Measurements from ENCODE around the gene XRCC1. TPM values are rescaled to one million over a fixed set of nuclear protein-coding genes. Genes with fewer than 3 reads are reported as not detected.
"Not testable (repeated sequence)": the region's sequence is repeated elsewhere in the genome, so short reads cannot be mapped to it uniquely, and the experiment has no call there.

XRCC1 gene
- total RNA-seq, 1 donor from 2014 or later: 17.9 TPM

DNA sequence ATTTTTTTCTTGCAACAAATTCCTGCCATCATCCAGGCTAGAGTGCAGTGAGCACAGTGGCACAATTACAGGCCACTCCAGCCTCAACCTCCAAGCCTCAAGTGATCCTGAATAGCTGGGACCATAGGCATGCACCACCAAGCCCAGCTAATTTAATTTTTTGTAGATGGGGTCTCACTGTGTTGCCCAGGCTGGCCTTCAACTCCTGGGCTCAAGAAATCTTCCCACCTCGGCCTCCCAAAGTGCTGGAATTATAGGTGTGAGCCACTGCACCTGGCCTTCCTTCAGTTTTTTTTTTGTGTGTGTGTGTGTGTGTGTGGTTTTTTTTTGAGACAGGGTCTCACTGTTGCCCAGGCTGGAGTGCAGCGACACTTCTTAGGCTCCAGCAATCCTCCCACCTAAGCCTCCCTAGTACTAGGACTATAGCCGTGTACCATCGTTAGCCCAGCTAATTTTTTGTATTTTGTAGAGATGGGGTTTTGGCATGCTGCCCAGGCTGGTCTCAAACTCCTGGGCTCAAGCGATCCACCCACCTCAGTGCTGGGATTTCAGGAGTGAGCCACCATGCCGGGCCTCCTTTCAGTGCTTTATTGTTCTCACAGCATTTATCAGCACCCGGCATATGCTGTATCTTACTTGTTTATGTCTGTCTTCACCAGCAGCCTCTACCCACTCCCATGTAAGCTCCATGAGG is 30.7 kb upstream of the XRCC1 start:
- no peak for DNase-seq (ENCODE audit: low spot score)
- intact Hi-C loops (cut with DNase I): no loop called here

DNA sequence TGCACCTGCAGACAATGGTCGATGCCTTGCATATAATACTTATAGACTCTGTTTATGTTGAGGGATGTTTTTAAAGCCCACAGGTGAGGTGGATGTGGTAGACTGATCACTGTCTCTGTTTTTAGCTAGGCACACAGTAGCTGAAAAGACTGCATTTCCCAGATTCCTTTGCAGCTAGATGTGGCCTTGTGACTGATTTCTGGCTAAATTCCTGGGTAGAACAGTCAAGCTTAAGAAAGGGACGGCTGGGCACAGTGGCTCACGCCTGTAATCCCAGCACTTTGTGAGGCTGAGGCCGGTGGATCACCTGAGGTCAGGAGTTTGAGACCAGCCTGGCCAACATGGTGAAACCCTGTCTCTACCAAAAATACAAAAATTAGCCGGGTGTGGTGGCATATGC is 25.0 kb upstream of the XRCC1 start:
- DNase-seq (ENCODE audit: low spot score); intact Hi-C loops (cut with DNase I): not testable (repeated sequence)

DNA sequence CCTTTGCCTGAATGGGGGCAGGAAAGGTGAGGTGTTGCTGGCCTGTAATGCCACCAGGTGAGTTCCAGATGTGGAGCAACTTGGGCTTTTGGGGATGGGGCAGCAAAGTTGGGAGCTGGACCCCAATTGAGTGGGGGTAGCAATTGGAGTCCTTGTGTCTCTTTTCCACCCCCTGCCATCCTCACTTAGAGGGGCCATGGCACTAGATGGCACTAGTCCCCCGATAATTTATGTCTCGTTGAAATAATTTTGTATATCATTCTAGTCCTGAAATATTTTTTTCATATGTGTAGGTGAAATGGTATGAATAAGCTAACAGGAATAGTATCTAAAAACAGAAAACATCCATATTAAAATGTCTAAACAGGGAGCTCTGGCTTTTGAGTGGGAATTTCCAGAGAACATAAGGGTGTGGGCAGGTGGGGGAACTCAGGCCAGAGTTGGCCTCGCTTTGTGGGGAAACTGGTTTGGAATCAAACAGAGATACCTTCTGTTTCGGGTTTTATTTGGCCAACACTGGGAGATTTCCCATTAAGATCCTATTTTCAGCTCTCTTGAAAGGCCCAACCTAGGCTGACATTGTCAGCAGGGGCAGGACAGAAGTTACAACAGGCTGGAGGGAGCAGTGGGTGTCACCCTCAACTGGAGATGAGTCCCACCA is 24.4 kb upstream of the XRCC1 start:
- no peak for DNase-seq (ENCODE audit: low spot score)
- intact Hi-C loops (cut with DNase I): no loop called here

DNA sequence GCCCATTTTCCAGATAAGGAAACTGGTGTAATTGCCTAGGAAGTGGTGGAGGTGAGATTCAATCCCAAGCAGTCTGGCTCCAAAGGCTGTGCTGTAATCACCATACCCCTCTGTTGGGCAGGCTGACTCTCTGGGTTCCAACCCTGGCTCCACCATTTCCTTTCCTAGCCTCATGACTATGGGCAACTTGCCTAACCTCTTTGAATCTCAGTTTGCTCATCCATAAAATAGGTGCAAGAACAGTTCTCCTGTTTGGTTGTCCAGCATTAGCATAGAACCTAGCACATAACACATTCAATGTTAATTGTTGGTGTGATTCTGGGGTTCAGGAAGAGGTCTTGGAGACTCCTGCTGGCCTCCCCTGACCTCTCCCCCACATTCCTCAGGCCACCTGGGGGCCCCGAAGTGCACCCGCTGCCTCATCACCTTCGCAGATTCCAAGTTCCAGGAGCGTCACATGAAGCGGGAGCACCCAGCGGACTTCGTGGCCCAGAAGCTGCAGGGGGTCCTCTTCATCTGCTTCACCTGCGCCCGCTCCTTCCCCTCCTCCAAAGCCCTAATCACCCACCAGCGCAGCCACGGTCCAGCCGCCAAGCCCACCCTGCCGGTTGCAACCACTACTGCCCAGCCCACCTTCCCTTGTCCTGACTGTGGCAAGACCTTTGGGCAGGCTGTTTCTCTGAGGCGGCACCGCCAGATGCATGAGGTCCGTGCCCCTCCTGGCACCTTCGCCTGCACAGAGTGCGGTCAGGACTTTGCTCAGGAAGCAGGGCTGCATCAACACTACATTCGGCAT is 23.3 kb upstream of the XRCC1 start:
- intact Hi-C loops (cut with DNase I): no loop called here
- no peak for DNase-seq (ENCODE audit: low spot score)

DNA sequence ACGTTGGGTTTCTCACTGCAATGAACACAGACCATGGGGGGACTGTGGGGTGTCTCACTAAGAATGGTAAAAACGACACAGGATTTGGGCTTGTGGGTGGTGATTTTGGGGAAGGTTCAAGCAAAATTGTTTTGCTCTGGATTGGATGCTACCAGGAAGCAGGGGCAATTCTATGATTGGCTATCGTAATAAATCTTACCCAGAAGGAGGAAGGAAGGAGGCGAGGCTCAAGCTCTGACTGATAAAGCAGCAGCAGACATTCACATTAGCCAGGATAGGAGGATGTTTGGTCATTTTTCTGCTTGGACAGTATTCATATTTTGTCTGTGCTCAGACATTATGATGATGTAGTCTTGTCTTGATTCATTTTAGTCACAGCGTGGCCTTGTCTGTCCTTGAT is 22.5 kb upstream of the XRCC1 start:
- intact Hi-C loops (cut with DNase I): loop anchor here (2.0 kb wide), 2 partner anchors 63 to 71 kb away; no protein-coding TSS in a partner anchor
- DNase-seq (ENCODE audit: low spot score): no peak

DNA sequence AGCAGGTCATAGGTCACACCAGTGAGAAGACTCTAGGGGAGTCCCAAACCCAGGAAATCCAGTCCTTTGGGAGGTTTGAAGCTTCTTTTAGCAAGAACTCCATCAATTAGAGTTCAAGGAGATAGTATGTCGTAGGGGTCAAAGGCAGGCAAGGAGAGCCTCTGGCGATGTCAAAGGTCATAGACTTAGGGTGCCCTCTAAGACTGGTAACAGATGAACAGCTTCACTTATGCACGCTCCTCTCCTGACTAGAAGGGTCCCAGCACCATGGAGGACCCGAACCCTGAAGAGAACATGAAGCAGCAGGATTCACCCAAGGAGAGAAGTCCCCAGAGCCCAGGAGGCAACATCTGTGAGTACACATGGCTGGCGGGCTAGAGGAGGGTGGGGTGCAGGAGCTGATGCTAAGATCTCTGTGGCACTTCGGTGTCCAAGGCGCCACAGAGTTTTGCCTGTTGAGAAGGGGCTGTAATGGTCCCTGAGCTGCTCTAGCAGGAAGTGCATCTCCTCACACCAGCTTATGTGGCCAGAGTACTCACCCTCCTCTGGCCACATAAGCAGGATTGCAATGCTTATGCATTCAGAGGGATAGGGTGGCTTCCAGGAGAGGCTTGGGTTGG is 21.6 kb upstream of the XRCC1 start:
- intact Hi-C loops (cut with DNase I): loop anchor here (1.0 to 2.0 kb wide), 4 partner anchors 22 to 72 kb away; partner anchors contain the start of genes PINLYP, XRCC1 and ZNF428

DNA sequence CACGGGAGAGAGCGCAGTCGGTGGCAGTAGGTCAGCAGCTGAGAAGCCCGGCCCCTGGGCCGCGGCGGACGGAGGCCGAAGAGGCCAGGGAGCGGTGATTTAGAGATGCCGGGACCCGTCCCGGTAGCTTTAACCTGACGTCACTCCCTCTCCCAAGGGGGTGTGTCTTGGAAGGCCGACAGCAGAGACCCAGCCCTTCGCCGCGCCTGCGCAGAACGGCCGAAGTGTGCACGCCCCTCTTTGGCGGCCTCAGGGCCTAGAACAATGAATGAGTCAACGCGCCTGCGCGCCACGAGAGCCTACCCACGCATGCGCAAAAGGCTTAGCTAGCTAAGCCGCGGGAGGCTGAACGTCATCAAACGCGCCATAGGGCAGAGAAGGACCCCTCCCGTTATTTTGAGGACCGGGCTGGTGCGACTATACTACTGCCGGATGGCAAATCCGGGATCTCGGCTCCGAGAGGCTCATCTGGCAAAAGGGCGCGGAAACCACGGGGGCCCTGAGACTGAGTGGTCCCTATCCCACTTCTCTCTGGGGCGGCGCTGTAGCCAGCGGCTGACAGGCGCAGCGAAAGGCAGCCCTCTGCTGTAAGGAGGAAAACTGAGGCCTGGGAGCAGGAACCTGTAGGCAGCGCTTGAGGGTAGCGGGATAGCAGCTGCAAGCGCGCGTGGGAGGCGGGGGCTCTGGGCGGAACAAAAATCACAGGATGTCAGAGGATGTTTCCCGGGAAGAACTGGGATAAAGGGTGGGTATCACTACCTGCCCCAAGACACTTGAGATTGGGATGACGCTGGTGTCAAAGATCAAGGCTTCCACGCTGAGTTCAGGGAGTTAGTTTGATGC is 20.9 kb upstream of the XRCC1 start, which contains the start of the genes IRGQ and ZNF576:
TSS of gene IRGQ (minus strand) at position 136 of the 843 bp plus-strand sequence. CDS start 796 bp downstream, outside the sequence.
TSS of gene ZNF576 (plus strand) at position 597 of the 843 bp plus-strand sequence. CDS start 514 bp downstream, outside the sequence.
- peak; percentile 100 for DNase-seq (ENCODE audit: low spot score)
- intact Hi-C loops (cut with DNase I): loop anchor here (1.0 to 2.0 kb wide), 4 partner anchors 21 to 73 kb away; partner anchors contain the start of genes PINLYP, XRCC1 and ZNF428

More for the DNA sequence above, 21.6 kb upstream of the XRCC1 start:
- no peak for DNase-seq (ENCODE audit: low spot score)

DNA sequence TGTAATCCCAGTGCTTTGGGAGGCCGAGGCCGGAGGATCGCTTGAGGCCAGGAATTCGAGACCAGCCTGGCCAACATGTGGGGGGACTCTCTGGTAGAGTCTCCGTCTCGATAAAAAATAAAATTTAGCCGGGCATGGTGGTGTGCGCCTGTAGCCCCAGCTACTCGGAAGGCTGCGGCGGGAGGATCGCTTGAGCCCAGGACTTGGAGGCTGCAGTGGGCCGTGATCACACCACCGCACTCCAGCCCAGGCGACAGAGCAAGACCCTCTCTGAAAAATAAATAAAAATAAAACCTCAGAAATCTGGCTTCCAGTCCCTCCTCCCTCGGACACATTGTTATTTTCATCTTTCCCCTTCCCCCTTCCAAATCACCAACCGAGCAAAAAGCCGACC is 20.3 kb upstream of the XRCC1 start:
- DNase-seq (ENCODE audit: low spot score): no peak
- intact Hi-C loops (cut with DNase I): no loop called here

DNA sequence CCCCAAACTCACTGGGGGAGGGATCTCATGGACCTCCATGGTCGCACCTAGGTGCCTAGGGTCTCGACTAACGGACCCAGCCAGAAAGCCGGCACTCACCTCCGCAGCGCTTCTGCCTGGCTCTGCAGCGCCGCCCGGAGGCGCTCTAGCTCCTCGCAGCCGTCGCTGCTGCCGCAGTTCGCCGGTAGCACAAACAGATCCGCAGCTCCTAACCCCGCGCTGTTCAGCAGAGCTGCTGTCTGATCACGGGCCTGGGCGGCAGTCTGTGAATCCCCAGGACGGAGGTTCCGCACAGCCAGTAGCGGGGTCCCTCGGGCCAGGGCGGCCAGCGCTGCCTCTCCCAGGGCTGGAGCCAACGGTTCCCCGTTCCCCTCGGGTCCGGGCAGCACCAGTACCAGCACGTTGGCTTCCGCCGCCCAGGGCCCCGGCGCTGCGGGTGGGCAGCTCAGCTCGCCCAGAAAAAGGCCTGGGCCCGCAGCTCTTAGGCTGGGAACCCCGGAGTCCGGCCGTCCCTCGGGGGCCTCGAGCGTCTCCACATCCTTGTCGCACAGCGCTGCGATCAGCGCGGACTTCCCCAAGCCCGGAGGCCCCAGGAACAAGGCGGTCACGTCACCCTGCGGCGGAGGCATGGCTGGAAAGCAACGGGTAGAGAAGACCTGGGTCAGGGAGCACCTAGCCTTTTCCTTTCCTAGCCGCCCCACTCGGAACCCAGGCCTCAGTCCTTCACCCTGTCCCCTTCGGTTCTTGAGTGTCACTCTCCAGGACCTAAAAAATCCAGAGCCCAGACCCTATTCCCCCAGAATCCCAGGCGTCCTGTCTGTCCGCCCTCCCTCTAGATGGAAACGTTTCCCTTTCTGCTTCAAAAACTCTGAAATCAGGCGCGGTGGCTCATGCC is 19.6 kb upstream of the XRCC1 start:
- intact Hi-C loops (cut with DNase I): no loop called here

DNA sequence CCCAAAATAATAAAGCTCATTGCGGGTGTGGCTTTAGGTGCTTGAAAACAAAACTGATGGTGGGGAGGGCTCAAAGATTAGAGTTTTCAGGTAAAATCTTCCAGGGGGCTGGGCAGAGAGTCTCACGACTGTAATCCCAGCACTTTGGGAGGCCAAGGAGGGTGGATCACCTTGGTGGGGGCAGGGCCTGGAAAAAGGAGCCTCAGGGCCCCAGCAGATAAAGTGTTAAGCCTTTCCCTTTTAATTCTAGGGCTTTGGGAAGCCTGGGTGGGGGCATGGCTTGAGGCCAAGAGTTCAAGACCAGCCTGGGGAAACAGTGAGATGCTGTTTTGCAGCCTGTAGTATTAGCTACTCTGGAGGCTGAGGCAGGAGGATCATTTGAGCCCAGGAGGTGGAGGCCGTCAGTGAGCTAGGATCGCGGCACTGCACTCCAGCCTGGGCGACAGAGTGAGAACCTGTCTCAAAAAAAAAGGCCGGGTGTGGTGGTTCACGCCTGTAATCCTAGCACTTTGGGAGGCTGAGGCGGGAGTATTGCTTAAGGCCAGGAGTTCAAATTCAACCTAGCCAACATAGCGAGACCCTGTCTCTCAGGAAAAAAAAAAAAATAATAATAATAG is 18.9 kb upstream of the XRCC1 start:
- DNase-seq (ENCODE audit: low spot score): no peak
- intact Hi-C loops (cut with DNase I): no loop called here

More for the DNA sequence above, 19.6 kb upstream of the XRCC1 start:
- no peak for DNase-seq (ENCODE audit: low spot score)

DNA sequence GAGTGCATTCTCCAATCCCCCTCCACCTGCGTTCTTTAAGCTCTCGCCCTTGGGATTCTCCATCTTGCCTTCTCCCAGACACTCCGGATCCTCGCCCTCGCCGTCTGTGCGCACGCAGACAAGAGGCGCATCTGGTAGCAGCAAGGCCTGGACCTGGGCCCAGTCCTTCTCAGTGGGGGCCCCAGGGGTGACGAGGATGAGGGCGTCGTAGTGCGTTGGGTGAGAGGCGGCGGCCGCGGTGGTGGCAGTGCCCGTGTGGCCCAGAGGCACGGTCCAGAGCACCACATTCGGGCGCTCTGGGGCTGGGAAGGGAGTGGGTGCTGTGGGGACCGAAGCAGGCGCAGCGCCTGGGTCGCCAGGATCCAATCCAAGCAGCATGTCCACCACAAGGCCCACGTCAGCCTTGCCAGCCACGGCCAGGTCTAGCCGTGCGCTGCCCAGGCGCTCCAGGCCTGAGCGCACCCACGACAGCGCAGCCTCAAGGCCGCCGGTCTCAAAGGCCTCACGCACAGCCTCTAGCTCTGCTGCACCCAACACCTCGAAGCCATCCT is 17.5 kb upstream of the XRCC1 start:
- DNase-seq (ENCODE audit: low spot score): no peak
- intact Hi-C loops (cut with DNase I): no loop called here

DNA sequence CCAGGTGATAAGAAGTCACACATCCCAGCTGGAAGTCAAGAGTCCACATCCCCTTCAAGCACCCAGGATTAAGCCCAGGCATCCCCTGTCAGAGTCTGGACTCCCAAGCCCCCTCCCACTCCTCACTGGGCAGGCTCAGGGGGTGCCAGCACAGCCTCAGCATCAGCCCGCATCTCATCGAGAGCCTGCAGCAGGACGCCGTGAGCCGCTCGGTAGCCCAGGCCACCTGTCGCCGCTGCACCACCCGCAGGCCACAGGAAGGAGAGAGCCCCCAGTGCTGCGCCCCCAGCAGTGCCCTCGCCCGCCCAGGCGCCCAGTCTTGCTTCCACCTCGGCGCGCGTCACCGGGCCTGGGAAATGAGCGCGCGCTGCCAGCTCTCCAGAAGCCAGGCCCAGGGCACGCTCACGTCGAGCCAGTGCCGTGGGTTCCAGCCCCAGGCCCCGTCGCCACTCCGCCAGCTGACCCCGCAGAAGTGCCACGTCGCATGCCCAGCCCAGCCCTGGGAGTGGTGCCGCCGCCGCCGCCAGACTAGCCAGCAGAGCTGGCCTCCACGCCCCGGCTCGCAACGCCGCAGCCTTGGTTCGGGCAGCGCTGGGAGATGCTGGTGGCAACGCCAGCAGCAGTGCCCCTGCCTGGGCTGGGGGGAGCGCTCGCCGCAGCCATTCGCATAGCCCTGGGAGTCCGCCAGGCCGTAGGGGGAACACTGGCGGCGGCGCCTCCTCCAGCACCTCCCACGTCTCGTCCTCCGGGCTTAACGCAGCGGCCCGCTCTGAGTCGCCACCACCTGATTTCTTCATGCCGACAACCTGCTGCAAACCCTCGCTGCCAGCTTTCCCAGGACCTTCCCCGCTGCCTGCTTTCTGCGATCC is 16.8 kb upstream of the XRCC1 start:
- DNase-seq (ENCODE audit: low spot score): no peak
- intact Hi-C loops (cut with DNase I): no loop called here

DNA sequence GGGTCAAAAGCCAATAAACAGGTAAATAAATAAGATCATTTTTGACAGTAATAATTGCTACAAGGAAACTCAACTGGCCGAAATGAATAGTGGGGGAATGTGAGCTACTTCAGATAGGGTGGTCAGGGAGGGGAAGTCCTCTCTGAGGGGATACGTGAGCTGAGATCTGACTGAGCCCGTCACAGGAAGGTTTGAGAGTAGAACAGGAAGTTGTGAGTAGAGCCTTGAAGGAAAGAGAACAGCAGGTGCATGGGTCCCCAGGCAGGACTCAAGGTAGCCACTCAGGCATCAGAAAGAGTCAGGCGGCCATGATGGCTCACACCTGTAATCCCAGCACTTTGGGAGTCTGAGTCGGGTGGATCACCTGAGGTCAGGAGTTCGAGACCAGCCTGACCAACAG is 14.4 kb upstream of the XRCC1 start:
- no peak for DNase-seq (ENCODE audit: low spot score)
- intact Hi-C loops (cut with DNase I): no loop called here

DNA sequence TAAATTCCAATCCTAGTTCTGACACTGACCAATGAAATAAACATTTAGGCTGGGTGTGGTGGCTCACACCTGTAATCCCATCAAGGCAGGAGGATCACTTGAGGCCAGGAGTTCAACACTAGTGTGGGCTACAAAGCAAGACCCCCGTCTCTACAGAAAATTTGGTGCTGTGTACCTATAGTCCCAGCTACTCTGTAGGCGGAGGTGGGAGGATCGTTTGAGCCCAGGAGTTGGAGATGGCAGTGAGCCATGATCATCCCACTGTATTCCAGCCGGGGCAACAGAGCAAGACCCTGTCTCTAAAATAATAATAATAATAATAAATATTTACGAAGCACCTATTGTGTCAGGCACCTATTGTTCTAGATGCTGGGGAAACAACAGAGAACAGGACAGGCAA is 13.9 kb upstream of the XRCC1 start:
- intact Hi-C loops (cut with DNase I): no loop called here
- DNase-seq (ENCODE audit: low spot score): no peak

DNA sequence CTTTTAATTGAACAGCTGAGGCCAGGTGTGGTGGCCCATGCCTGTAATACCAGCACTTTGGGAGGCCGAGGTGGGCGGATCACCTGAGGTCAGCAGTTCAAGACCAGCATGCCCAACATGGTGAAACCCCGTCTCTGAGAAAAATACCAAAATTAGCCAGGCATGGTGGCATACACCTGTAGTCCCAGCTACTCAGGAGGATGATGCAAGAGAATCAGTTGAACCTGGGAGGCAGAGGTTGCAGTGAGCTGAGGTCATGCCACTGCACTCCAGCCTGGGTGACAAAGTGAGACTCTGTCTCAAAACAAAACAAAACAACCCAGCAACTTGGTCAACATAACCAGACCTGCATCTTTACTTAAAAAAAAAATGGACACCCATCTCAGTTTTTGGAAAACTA is 11.7 kb upstream of the XRCC1 start:
- intact Hi-C loops (cut with DNase I); DNase-seq (ENCODE audit: low spot score): not testable (repeated sequence)

DNA sequence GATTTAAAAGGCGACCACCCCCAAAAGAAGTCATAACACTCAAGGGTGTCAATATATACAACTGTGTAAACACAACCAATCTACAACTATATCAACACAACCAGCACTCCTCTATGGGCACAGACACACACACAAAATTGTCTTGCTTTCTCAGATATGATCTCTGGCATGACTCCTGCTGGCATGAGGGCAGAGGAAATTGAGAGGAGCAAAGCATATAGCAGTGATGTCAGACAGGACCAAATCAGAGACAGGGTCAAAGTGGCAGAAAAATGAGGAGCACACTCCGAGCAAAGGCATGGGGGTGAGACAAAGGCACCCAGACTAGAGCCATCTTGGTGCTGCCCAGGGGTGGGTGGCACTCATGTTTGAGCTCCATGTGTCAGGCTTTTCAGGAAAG is 11.0 kb upstream of the XRCC1 start:
- no peak for DNase-seq (ENCODE audit: low spot score)
- intact Hi-C loops (cut with DNase I): no loop called here
